Kidney epithelial cell (primary cell): ENCODE measurements around the gene RIMBP2. TPM values are rescaled to one million over a fixed set of nuclear protein-coding genes. Genes with fewer than 3 reads are reported as not detected.

Experiments
- DNase-seq: peaks from one replicate; pipeline ENCODE4 v3.0.0-alpha.2; 2010; ENCODE audit warnings: low read depth
- H3K27me3 ChIP-seq: 2 replicates; pipeline ENCODE4 v1.6.0; 2011; ENCODE audit warnings: low read length; ENCODE audit not compliant: control insufficient read depth, insufficient read depth
- H3K36me3 ChIP-seq: 2 replicates; pipeline ENCODE4 v1.5.1; 2011; ENCODE audit warnings: low read length; ENCODE audit not compliant: control insufficient read depth, insufficient read depth
- H3K4me3 ChIP-seq: 2 replicates; pipeline ENCODE4 v1.5.1; 2011; ENCODE audit warnings: low read depth, mild to moderate bottlenecking, control low read depth, low read length
- CTCF ChIP-seq: IDR thresholded peaks from 2 replicates; pipeline ENCODE4 v1.5.1; 2011; ENCODE audit warnings: mild to moderate bottlenecking, moderate library complexity, low read length, control low read depth, inconsistent platforms; ENCODE audit not compliant: insufficient read depth, poor library complexity, severe bottlenecking
- total RNA-seq: library from RNA; depleted of rRNA; stranded (reverse); fragments of >200 nt; gene quantifications from 2 replicates; pipeline ENCODE4 v1.2.3, GENCODE V29; 2015

The RIMBP2 gene
- total RNA-seq, 1 donor from 2014 or later, result 0.50 TPM

DNA sequence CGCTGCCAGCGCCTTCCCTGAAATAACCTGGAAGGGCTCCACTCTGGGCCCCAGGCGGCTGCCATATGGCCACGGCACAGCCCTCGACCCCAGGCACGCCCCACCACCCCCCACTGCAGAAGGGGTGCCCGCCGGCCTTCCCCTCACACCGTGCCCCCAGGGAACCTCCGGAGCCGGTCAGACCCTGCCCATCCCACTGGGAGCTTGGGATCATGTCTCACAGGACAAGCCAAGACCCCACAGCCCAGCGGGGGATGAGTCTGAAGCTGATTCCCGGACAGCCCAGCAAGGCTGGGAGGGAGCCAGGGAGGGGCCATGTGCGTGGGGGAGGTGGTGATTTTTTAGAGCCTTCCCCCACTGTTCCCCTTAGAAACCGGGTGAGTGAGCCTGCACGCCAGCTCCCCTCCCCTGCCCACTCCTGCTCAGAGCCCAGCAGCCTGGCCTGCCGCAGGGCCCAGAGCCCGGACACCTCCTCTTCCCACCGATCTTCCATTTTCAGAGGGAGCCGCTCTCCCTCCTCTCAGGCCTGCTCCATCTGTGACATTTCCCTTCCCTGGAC is 1.4 kb downstream of the RIMBP2 start:
- no peak for TF ChIP-seq CTCF
- no peak for DNase-seq
- Histone ChIP-seq H3K36me3 (no peaks in the 10 kb centered on the region), H3K4me3 (no peak overlapping the region), H3K27me3 (peaks cover 39% of the 10 kb centered on the region)

- TF ChIP-seq CTCF, result no peak
- Histone ChIP-seq H3K27me3 (peaks cover 39% of the 10 kb centered on the region), H3K4me3 (no peak overlapping the region), H3K36me3 (no peaks in the 10 kb centered on the region)
- DNase-seq, result no peak
Measured at GRCh38 chr12:130714091-130714590, 2.0 kb downstream of the RIMBP2 start.

DNA sequence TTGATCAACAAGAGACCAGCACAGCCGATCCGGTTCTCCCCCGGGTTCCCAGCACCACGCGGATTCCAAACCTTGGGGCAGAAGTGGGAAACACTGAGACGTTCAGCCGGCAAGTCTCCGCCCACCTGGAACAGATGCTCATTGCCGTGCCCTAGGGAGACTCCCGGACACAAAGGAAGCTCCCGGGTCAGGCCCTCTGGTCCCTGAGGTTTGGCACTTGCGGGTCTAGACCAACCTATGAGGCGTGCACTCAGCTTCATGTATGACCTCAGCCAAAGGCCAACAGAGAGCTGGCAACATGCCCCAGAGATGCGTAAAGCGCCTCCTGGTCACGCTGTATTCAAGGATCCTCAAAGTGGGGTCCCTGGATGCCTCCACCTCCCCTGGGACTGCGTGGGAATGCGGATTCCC is 2.5 kb downstream of the RIMBP2 start:
- Histone ChIP-seq H3K4me3 (no peak overlapping the region), H3K27me3 (peaks cover 39% of the 10 kb centered on the region), H3K36me3 (no peaks in the 10 kb centered on the region)
- no peak for DNase-seq
- no peak for TF ChIP-seq CTCF

GRCh38 chr12:130712346-130713065 is 3.6 kb downstream of the RIMBP2 start:
- no peak for DNase-seq
- Histone ChIP-seq H3K27me3 (peaks cover 39% of the 10 kb centered on the region), H3K4me3 (no peak overlapping the region), H3K36me3 (no peaks in the 10 kb centered on the region)
- TF ChIP-seq CTCF, result no peak

DNA sequence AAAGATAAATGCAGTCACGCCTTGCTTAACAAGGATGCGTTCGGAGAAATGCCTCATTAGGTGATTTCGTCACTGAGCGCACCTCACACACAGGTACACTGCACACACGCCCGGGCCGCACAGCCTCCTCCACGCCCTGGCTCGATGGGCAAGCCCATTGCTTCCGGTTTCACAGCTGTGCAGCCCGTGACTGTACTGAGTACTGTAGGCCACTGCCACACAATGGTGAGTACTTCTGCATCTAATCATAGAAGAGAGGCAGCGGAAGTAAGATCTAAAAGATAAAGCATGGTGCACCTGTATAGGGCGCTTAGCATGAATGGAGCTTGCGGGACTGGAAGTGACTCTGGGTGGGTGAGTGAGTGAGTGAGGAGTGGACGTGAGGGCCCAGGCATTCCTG is 4.3 kb downstream of the RIMBP2 start:
- H3K27me3 ChIP-seq, result peaks cover 35% of the 10 kb centered on the region
- no peak for TF ChIP-seq CTCF
- H3K4me3 ChIP-seq, result no peak overlapping the region
- no peaks in the 10 kb centered on the region for H3K36me3 ChIP-seq
- no peak for DNase-seq
